Type B pancreatic cell (in vitro differentiated cells): ENCODE data around the gene PAGE2. TPM values are rescaled to one million over a fixed set of nuclear protein-coding genes. Genes with fewer than 3 reads are reported as not detected.
"Not testable (repeated sequence)": the region's sequence is repeated elsewhere in the genome, so short reads cannot be mapped to it uniquely, and the experiment has no call there.

Experiments used
- DNase-seq: peaks from one replicate; pipeline ENCODE4 v3.0.0; 2021; ENCODE audit warnings: mixed read lengths; ENCODE audit not compliant: unreplicated experiment; ENCODE audit errors: extremely low spot score
- H3K27ac Mint-ChIP-seq: 2 replicates; pipeline ENCODE4 v1.8.0; 2021; ENCODE audit warnings: mild to moderate bottlenecking, mixed read lengths
- H3K27me3 Mint-ChIP-seq: 2 replicates; pipeline ENCODE4 v1.8.0; 2021; ENCODE audit warnings: mixed read lengths
- H3K36me3 Mint-ChIP-seq: 2 replicates; pipeline ENCODE4 v1.8.0; 2021; ENCODE audit warnings: mixed read lengths
- H3K4me1 Mint-ChIP-seq: one replicate; pipeline ENCODE4 v1.8.0; 2021; ENCODE audit warnings: mixed read lengths; ENCODE audit not compliant: unreplicated experiment
- H3K4me3 Mint-ChIP-seq: 2 replicates; pipeline ENCODE4 v1.8.0; 2021; ENCODE audit warnings: mild to moderate bottlenecking, mixed read lengths
- H3K9me3 Mint-ChIP-seq: 2 replicates; pipeline ENCODE4 v1.8.0; 2021; ENCODE audit warnings: mixed read lengths
- total RNA-seq: library from RNA; stranded (reverse); gene quantifications from 2 replicates; pipeline ENCODE4 v1.2.1, GENCODE V29; 2021; ENCODE audit warnings: low replicate concordance
- TF ChIP-seq, protein P1 (sequence below): fragments of 200-600 bp; sonication (generic); conservative IDR thresholded peaks from 2 replicates; pipeline ENCODE4 v1.5.0; 2021; ENCODE audit warnings: antibody characterized with exemption, mild to moderate bottlenecking

The PAGE2 gene
- total RNA-seq, 1 donor from 2014 or later, result not detected

DNA sequence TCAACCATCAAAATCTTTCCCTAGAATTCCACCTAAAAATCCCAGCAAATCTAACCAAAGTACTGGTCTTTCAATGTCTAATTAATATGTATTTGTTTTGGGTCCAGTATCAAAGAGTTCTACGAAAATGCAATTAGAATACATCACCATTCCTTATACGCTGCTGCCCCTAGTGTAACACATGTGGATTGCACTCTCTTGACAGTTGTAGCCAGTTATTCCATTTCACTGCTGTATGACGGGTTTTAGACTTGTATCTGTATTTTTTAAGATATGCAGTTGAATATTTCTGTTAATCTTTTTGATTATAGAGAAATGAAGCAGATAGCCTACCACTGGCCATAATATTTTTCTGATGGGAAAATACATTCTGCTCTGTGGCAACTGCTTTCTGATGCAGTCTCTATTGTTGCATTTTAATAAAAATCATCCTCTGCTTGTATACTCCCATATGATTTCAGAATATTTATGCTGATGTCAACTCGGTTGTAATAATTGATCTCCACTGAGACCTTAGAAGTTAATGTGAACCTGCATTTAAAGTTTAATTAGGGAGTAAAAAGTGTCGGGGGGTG, 31.1 kb upstream of the PAGE2 start:
- no peak for DNase-seq
- Mint-ChIP-seq H3K36me3 (no peaks in the 10 kb centered on the region), H3K4me1 (peaks cover 3% of the 10 kb centered on the region), H3K27me3 (no peaks in the 10 kb centered on the region), H3K27ac (no peak overlapping the region), H3K9me3 (no peaks in the 10 kb centered on the region), H3K4me3 (peak overlapping the region; percentile 69)
- TF ChIP-seq, protein P1, sequence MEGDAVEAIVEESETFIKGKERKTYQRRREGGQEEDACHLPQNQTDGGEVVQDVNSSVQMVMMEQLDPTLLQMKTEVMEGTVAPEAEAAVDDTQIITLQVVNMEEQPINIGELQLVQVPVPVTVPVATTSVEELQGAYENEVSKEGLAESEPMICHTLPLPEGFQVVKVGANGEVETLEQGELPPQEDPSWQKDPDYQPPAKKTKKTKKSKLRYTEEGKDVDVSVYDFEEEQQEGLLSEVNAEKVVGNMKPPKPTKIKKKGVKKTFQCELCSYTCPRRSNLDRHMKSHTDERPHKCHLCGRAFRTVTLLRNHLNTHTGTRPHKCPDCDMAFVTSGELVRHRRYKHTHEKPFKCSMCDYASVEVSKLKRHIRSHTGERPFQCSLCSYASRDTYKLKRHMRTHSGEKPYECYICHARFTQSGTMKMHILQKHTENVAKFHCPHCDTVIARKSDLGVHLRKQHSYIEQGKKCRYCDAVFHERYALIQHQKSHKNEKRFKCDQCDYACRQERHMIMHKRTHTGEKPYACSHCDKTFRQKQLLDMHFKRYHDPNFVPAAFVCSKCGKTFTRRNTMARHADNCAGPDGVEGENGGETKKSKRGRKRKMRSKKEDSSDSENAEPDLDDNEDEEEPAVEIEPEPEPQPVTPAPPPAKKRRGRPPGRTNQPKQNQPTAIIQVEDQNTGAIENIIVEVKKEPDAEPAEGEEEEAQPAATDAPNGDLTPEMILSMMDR, result peak; percentile 87

DNA sequence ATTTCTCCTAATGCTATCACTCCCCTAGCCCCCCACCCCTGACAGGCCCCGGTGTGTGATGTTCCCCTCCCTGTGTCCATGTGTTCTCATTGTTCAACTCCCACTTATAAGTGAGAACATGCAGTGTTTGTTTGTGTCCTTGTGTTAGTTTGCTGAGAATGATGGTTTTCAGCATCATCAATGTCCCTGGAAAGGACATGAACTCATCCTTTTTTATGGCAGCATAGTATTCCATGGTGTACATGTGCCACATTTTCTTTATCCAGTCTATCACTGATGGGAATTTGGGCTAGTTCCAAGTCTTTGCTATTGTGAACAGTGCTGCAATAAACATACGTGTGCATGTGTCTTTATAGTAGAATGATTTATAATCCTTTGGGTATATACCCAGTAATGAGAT, 21.6 kb upstream of the PAGE2 start:
- not testable (repeated sequence) for H3K36me3 Mint-ChIP-seq, H3K27ac Mint-ChIP-seq, DNase-seq, H3K4me3 Mint-ChIP-seq, H3K4me1 Mint-ChIP-seq, H3K27me3 Mint-ChIP-seq, H3K9me3 Mint-ChIP-seq

DNA sequence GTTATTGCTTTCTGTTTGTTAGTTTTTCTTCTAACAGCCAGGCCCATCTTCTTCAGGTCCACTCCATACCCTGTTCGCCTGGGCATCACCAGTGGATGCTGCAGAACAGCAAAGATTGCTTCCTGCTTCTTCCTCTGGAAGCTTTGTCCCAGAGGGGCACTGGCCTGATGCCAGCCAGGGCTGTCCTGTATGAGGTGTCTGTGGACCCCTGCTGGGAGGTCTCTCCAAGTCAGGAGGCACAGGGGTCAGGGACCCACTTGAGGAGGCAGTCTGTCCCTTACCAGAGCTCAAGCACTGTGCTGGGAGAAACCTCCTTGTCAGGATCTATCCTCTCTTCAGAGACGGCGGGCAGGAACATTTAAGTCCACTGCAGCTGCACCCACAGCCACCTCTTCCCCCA, 16.5 kb upstream of the PAGE2 start:
- H3K36me3 Mint-ChIP-seq, result no peaks in the 10 kb centered on the region
- no peaks in the 10 kb centered on the region for H3K9me3 Mint-ChIP-seq
- no peaks in the 10 kb centered on the region for H3K4me1 Mint-ChIP-seq
- TF ChIP-seq, protein P1, result no peak
- no peak overlapping the region for H3K27ac Mint-ChIP-seq
- H3K4me3 Mint-ChIP-seq, result no peak overlapping the region
- H3K27me3 Mint-ChIP-seq, result peaks cover 6% of the 10 kb centered on the region
- no peak for DNase-seq

DNA sequence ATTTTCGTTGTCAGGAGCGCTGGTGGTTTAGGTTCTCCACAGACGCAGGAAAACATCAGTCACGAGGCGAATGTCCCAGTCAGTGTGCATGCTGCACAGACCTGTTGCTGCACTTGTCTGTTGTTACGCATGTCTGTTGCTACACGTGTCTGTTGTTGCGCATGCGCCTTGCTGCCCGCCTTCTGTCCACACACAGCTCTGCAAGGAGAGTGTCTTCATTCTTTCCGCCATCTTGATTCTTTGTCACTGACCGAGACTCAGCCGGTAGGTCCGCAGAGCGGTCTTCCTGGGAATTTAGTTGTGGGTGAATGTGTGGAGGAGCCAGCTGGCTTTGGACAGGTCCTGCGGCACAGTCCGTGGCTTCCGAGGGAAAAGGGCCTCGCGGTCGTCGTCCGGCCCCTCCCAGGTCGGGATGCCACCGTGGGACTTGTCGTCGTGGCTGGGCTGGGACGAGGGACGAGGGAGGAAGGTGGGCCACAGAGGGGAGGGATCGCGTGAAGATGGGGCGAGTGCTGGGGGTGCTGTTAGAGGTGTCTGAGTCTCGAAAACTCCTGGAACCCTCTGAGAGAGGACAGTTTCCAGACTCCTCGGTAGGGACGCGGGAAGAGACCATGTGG, 13.9 kb upstream of the PAGE2 start, which contains the start of gene PAGE2B:
TSS of gene PAGE2B (plus strand) at position 180 of the 617 bp plus-strand sequence. CDS start 1,012 bp downstream, outside the sequence.
- Mint-ChIP-seq H3K9me3 (no peaks in the 10 kb centered on the region), H3K36me3 (no peaks in the 10 kb centered on the region), H3K27me3 (peaks cover 3% of the 10 kb centered on the region)

DNA sequence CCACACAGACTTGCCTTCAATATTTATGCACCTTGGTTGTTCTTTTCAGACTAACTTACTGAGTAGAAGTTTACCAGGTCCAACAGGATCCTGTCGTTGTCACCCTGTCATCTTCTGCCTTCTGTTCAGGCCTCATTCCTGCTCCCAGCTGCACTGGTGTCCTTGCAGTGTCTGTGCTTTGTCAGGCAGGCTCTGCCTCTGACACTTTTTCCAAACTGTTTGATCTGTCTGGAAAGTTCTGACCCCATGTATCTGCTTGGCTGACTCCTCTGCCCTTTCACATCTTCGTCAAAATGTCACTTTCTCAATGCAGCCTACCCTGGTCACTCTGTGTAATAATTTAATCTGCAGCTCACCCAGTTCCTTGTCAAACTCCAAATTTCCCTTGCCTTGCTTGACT, 9.9 kb downstream of the PAGE2 start:
- Mint-ChIP-seq H3K4me3 (no peak overlapping the region), H3K27me3 (no peaks in the 10 kb centered on the region), H3K36me3 (no peaks in the 10 kb centered on the region), H3K9me3 (no peaks in the 10 kb centered on the region), H3K27ac (no peak overlapping the region), H3K4me1 (no peaks in the 10 kb centered on the region)
- no peak for DNase-seq
- TF ChIP-seq, protein P1, result no peak

More for the DNA sequence above, 13.9 kb upstream of the PAGE2 start, which contains the start of gene PAGE2B:
- Mint-ChIP-seq H3K4me3 (no peak within 1 kb of the TSS), H3K4me1 (no peaks in the 10 kb centered on the region), H3K27ac (no peak within 1 kb of the TSS)
- TF ChIP-seq, protein P1, result no peak
- DNase-seq, result peak; percentile 55

DNA sequence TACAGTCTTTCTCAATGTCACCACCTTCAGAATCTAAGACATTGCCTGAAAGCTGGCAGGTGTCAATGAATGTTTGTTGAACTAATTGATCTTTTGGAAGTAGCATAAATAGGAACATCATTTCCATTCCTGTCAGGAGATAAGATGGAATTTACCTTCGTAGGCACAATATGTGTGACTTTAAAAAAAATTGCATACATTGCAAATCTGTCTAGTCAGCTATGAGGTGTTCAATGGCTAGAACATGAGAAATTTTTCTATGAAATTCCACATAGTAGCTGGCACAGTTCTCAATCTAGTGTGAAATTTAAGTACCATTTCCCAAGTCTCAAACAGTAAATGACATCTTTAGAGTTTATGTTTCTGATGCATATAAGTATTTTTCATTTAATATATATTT, 10.3 kb downstream of the PAGE2 start:
- Mint-ChIP-seq H3K27me3 (no peaks in the 10 kb centered on the region), H3K4me1 (no peaks in the 10 kb centered on the region), H3K27ac (no peak overlapping the region), H3K9me3 (no peaks in the 10 kb centered on the region), H3K36me3 (no peaks in the 10 kb centered on the region), H3K4me3 (no peak overlapping the region)
- DNase-seq, result no peak
- TF ChIP-seq, protein P1, result no peak
